Neural progenitor cell (in vitro differentiated cells): ENCODE data around the gene CSTF1. TPM values are rescaled to one million over a fixed set of nuclear protein-coding genes. Genes with fewer than 3 reads are reported as not detected.
"Not testable (repeated sequence)": the region's sequence is repeated elsewhere in the genome, so short reads cannot be mapped to it uniquely, and the experiment has no call there.

Experiments used
- DNase-seq: peaks from one replicate; pipeline ENCODE4 v3.0.0-alpha.2; 2016; ENCODE audit warnings: low spot score
- H2AFZ ChIP-seq: fragments of 200-600 bp; sonication (generic); replicated peaks from 2 replicates; pipeline ENCODE4 v1.6.1; 2016; ENCODE audit warnings: antibody characterized with exemption
- H3F3A ChIP-seq: fragments of 200-600 bp; sonication (generic); 2 replicates; pipeline ENCODE4 v1.6.1; 2016; ENCODE audit warnings: antibody characterized with exemption, low read depth
- H3K27ac ChIP-seq: fragments of 200-600 bp; sonication (generic); 2 replicates; pipeline ENCODE4 v1.5.1; 2016; ENCODE audit warnings: mild to moderate bottlenecking
- H3K27me3 ChIP-seq: fragments of 200-600 bp; sonication (generic); 2 replicates; pipeline ENCODE4 v1.6.1; 2016; ENCODE audit warnings: mild to moderate bottlenecking, moderate library complexity
- H3K36me3 ChIP-seq: fragments of 200-600 bp; sonication (generic); 2 replicates; pipeline ENCODE4 v1.5.1; 2016
- H3K4me1 ChIP-seq: fragments of 200-600 bp; sonication (generic); 2 replicates; pipeline ENCODE4 v1.6.1; 2016; ENCODE audit warnings: mixed run types
- H3K4me2 ChIP-seq: fragments of 200-600 bp; sonication (generic); 2 replicates; pipeline ENCODE4 v1.6.1; 2016
- H3K4me3 ChIP-seq: fragments of 200-600 bp; sonication (generic); 2 replicates; pipeline ENCODE4 v1.5.1; 2016
- H3K79me2 ChIP-seq: fragments of 200-600 bp; sonication (generic); 2 replicates; pipeline ENCODE4 v1.6.1; 2016; ENCODE audit warnings: low read depth
- H3K9ac ChIP-seq: fragments of 200-600 bp; sonication (generic); 2 replicates; pipeline ENCODE4 v1.6.1; 2016
- H3K9me3 ChIP-seq: fragments of 200-600 bp; sonication (generic); 2 replicates; pipeline ENCODE4 v1.5.1; 2016; ENCODE audit warnings: low read depth
- H4K20me1 ChIP-seq: fragments of 200-600 bp; sonication (generic); 2 replicates; pipeline ENCODE4 v1.6.1; 2016; ENCODE audit warnings: low read depth
- H3K27ac Mint-ChIP-seq: 3 replicates; pipeline ENCODE4 v1.8.0; 2021; ENCODE audit warnings: mixed read lengths
- H3K27me3 Mint-ChIP-seq: 2 replicates; pipeline ENCODE4 v1.8.0; 2022; ENCODE audit warnings: low read depth, mild to moderate bottlenecking, inconsistent platforms, moderate library complexity, mixed read lengths; ENCODE audit not compliant: insufficient read depth
- H3K36me3 Mint-ChIP-seq: 3 replicates; pipeline ENCODE4 v1.8.0; 2021; ENCODE audit warnings: mixed read lengths
- H3K4me1 Mint-ChIP-seq: 3 replicates; pipeline ENCODE4 v1.8.0; 2021; ENCODE audit warnings: mixed read lengths
- H3K4me3 Mint-ChIP-seq: 3 replicates; pipeline ENCODE4 v1.8.0; 2021; ENCODE audit warnings: mild to moderate bottlenecking, moderate library complexity, mixed read lengths
- H3K9me3 Mint-ChIP-seq: 3 replicates; pipeline ENCODE4 v1.8.0; 2020; ENCODE audit warnings: mixed read lengths
- EZH2 ChIP-seq: fragments of 200-600 bp; sonication (generic); IDR thresholded peaks from 2 replicates; pipeline ENCODE4 v1.6.1; 2017; ENCODE audit warnings: antibody characterized with exemption, mild to moderate bottlenecking, moderate library complexity
- EZH2phosphoT487 ChIP-seq: fragments of 200-600 bp; sonication (generic); IDR thresholded peaks from 2 replicates; pipeline ENCODE4 v1.6.1; 2017; ENCODE audit warnings: antibody characterized with exemption
- total RNA-seq: library from RNA; depleted of rRNA; stranded (reverse); fragments of >200 nt; gene quantifications from 2 replicates; pipeline ENCODE4 v1.2.3, GENCODE V29; 2015; ENCODE audit warnings: low replicate concordance
- TF ChIP-seq, protein P1 (sequence below): fragments of 200-600 bp; sonication (generic); IDR thresholded peaks from 2 replicates; pipeline ENCODE4 v1.5.1; 2017; ENCODE audit warnings: antibody characterized with exemption, mild to moderate bottlenecking

The CSTF1 gene
- total RNA-seq, 1 donor from 2014 or later = 87.2 TPM

DNA sequence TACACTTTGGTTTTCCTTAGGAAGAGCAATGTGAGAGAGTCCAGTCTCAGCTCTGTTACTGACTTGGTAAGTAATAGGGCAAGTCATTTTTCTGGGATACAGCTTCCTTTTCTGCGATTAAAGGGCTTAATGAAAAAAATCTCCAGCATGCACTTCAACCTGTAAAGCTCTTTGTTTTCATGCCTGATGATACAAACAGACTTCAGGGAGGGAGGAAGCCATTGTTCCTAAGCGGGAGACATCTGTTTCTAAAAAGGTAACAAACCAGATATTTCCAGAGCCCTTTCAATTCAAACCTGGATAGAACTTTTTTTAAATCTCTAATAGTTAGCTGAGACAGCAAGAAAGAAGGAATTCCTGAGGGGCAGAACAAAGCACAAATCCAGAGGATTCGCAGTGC lies 14.5 kb downstream of the CSTF1 start:
- H3K4me3 Mint-ChIP-seq = no peak overlapping the region
- Histone ChIP-seq H3K27me3 (no peaks in the 10 kb centered on the region), H3K9me3 (no peaks in the 10 kb centered on the region), H3K4me1 (no peaks in the 10 kb centered on the region), H3K4me3 (no peak overlapping the region), H3K27ac (no peak overlapping the region), H3K9ac (no peak overlapping the region), H3K4me2 (no peak overlapping the region), H4K20me1 (peaks cover 8% of the 10 kb centered on the region), H3F3A (no peaks in the 10 kb centered on the region), H3K79me2 (peaks cover 31% of the 10 kb centered on the region), H2AFZ (no peak overlapping the region), H3K36me3 (peaks cover 24% of the 10 kb centered on the region)
- no peaks in the 10 kb centered on the region for H3K27me3 Mint-ChIP-seq
- H3K4me1 Mint-ChIP-seq = no peaks in the 10 kb centered on the region
- H3K27ac Mint-ChIP-seq = no peak overlapping the region
- DNase-seq = no peak
- H3K9me3 Mint-ChIP-seq = no peaks in the 10 kb centered on the region
- peaks cover 27% of the 10 kb centered on the region for H3K36me3 Mint-ChIP-seq
- TF ChIP-seq EZH2 (no peak), EZH2phosphoT487 (no peak)
- TF ChIP-seq, protein P1, sequence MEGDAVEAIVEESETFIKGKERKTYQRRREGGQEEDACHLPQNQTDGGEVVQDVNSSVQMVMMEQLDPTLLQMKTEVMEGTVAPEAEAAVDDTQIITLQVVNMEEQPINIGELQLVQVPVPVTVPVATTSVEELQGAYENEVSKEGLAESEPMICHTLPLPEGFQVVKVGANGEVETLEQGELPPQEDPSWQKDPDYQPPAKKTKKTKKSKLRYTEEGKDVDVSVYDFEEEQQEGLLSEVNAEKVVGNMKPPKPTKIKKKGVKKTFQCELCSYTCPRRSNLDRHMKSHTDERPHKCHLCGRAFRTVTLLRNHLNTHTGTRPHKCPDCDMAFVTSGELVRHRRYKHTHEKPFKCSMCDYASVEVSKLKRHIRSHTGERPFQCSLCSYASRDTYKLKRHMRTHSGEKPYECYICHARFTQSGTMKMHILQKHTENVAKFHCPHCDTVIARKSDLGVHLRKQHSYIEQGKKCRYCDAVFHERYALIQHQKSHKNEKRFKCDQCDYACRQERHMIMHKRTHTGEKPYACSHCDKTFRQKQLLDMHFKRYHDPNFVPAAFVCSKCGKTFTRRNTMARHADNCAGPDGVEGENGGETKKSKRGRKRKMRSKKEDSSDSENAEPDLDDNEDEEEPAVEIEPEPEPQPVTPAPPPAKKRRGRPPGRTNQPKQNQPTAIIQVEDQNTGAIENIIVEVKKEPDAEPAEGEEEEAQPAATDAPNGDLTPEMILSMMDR = no peak

DNA sequence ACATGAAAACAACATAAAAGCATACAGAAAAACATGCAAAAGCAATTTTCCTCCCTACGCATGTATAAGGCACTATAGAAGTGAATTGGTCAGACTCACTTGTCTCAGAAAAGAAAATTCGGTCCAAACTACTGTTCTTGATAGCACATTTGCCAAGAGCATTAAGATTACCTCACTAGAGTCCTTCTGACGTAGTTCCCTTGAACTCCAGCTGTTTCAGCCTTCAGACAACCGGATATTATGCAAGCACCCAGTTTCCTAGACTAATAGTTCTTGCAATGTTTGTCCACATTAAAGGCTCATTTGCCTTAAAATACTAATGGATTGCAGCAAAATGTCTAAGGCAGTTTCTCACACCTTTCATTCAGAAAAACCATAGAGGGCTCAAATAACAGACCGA lies 17.1 kb downstream of the CSTF1 start:
- no peak for TF ChIP-seq EZH2phosphoT487
- TF ChIP-seq EZH2 = no peak
- TF ChIP-seq, protein P1 = no peak
- peaks cover 13% of the 10 kb centered on the region for H3K36me3 Mint-ChIP-seq
- Histone ChIP-seq H3K79me2 (peaks cover 14% of the 10 kb centered on the region), H3K27me3 (no peaks in the 10 kb centered on the region), H3K4me2 (no peak overlapping the region), H3K36me3 (peaks cover 5% of the 10 kb centered on the region), H3F3A (no peaks in the 10 kb centered on the region), H2AFZ (no peak overlapping the region), H3K27ac (no peak overlapping the region), H3K4me1 (no peaks in the 10 kb centered on the region), H3K4me3 (no peak overlapping the region), H3K9me3 (no peaks in the 10 kb centered on the region), H4K20me1 (peaks cover 8% of the 10 kb centered on the region), H3K9ac (no peak overlapping the region)
- no peaks in the 10 kb centered on the region for H3K9me3 Mint-ChIP-seq
- no peak overlapping the region for H3K27ac Mint-ChIP-seq
- DNase-seq = no peak
- H3K4me1 Mint-ChIP-seq = no peaks in the 10 kb centered on the region
- H3K27me3 Mint-ChIP-seq = peaks cover 2% of the 10 kb centered on the region
- no peak overlapping the region for H3K4me3 Mint-ChIP-seq

DNA sequence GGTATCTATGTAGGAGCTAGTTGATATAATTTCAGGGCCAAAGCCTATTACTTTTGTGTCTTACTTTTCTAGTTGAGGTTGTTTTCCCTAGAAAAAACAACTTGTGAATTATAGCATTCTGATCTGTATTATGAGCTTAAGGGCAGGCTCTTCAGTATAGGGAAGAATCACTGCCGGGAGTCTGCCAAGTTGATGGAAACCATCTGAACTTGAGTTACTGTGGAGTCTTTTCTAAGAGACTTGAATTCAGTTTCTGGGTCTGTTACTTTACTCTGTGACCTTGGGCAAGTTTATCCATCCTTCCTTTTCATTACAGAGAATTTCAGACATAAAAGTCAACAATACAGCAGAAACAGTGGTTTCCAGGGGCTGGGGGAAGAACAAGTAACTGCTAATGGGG lies 17.5 kb downstream of the CSTF1 start:
- peaks cover 5% of the 10 kb centered on the region for H3K36me3 ChIP-seq
- Mint-ChIP-seq H3K27me3 (peaks cover 2% of the 10 kb centered on the region), H3K27ac (no peak overlapping the region), H3K9me3 (no peaks in the 10 kb centered on the region), H3K4me1 (no peaks in the 10 kb centered on the region), H3K4me3 (no peak overlapping the region), H3K36me3 (peaks cover 11% of the 10 kb centered on the region)
- peaks cover 8% of the 10 kb centered on the region for H4K20me1 ChIP-seq
- no peaks in the 10 kb centered on the region for H3F3A ChIP-seq
- H3K4me2 ChIP-seq = no peak overlapping the region
- H3K27me3 ChIP-seq = no peaks in the 10 kb centered on the region
- no peak overlapping the region for H3K27ac ChIP-seq
- no peak overlapping the region for H3K4me3 ChIP-seq
- DNase-seq = no peak
- no peaks in the 10 kb centered on the region for H3K9me3 ChIP-seq
- peaks cover 10% of the 10 kb centered on the region for H3K79me2 ChIP-seq
- no peak overlapping the region for H2AFZ ChIP-seq
- no peak overlapping the region for H3K9ac ChIP-seq
- no peaks in the 10 kb centered on the region for H3K4me1 ChIP-seq
- TF ChIP-seq EZH2 = no peak
- TF ChIP-seq, protein P1 = no peak
- TF ChIP-seq EZH2phosphoT487 = no peak

DNA sequence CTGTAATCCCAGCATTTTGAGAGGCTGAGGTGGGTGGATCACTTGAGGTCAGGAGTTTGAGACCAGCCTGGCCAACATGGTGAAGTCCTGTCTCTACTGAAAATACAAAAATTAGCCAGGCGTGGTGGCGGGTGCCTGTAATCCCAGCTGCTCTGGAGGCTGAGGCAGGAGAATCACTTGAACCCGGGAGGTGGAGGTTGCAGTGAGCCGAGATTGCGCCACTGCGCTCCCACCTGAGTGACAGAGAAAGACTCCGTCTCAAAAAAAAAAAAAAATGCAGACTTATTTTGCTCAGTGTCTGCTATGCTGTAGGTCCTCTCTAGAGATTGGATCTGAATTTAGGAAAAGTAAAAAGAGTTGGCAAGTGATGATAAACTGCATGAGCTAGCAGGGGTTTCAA lies 18.8 kb downstream of the CSTF1 start:
- H3K4me3 Mint-ChIP-seq, H3K9ac ChIP-seq, DNase-seq, H3F3A ChIP-seq, H3K27me3 ChIP-seq, H4K20me1 ChIP-seq, H3K4me2 ChIP-seq, H3K79me2 ChIP-seq, H3K36me3 ChIP-seq, H3K9me3 Mint-ChIP-seq, H3K4me1 Mint-ChIP-seq, H3K27ac Mint-ChIP-seq, H3K4me1 ChIP-seq, H3K9me3 ChIP-seq, H2AFZ ChIP-seq, H3K4me3 ChIP-seq, H3K36me3 Mint-ChIP-seq, H3K27ac ChIP-seq, H3K27me3 Mint-ChIP-seq: not testable (repeated sequence)
